H1 (cell line): ENCODE data around the gene CFAP97D1. TPM values are rescaled to one million over a fixed set of nuclear protein-coding genes. Genes with fewer than 3 reads are reported as not detected.

Experiments
- CTCF ChIA-PET: fragments of 300-600 bp; sonication (Branson Sonifier 250); formaldehyde crosslinking; loops from one replicate; lab custom pipeline; 2021; ENCODE audit not compliant: partially characterized antibody; lab: Charles Lee
- POLR2A ChIA-PET: fragments of 300-600 bp; sonication (Branson Sonifier 250); formaldehyde crosslinking; loops from one replicate; lab custom pipeline; 2021; ENCODE audit warnings: inconsistent platforms; ENCODE audit not compliant: partially characterized antibody; lab: Charles Lee
- DNase-seq, 2 experiments: peaks; one replicate each; pipeline versions ENCODE4 v3.0.0 to v3.0.0-alpha.2; 2010 to 2022; ENCODE audit warnings: low spot score in 2 of 2, low read depth in 1 of 2, mixed read lengths in 1 of 2
- FAIRE-seq: peaks from 2 replicates; lab custom pipeline; 2011; peaks lifted over from hg19 to GRCh38; lab: Jason Lieb, UNC
- H2AFZ ChIP-seq: 2 replicates; pipeline ENCODE4 v1.8.1; 2012; ENCODE audit warnings: low read length, inconsistent platforms
- H2AK5ac ChIP-seq: 2 replicates; pipeline ENCODE4 v1.6.1; 2013; ENCODE audit warnings: low read depth, low read length
- H2BK120ac ChIP-seq: replicated peaks from 2 replicates; pipeline ENCODE3; 2013; ENCODE audit warnings: low read depth, low read length, inconsistent platforms
- H2BK12ac ChIP-seq: 2 replicates; pipeline ENCODE4 v1.6.1; 2013; ENCODE audit warnings: low read depth, low read length
- H2BK15ac ChIP-seq: 2 replicates; pipeline ENCODE4 v1.6.1; 2013; ENCODE audit warnings: low read length
- H2BK20ac ChIP-seq: 2 replicates; pipeline ENCODE4 v1.6.1; 2013; ENCODE audit warnings: low read length
- H2BK5ac ChIP-seq: 2 replicates; pipeline ENCODE4 v1.6.1; 2013; ENCODE audit warnings: low read depth, low read length
- H3K14ac ChIP-seq: 2 replicates; pipeline ENCODE4 v1.6.1; 2013; ENCODE audit warnings: inconsistent platforms; ENCODE audit not compliant: insufficient read length
- H3K18ac ChIP-seq: 2 replicates; pipeline ENCODE4 v1.6.1; 2013; ENCODE audit warnings: low read length; ENCODE audit errors: extremely low read depth
- H3K23ac ChIP-seq: 2 replicates; pipeline ENCODE4 v1.6.1; 2013; ENCODE audit warnings: inconsistent platforms; ENCODE audit not compliant: insufficient read length
- H3K23me2 ChIP-seq: 2 replicates; pipeline ENCODE4 v1.6.1; 2013; ENCODE audit warnings: low read depth, low read length
- H3K27ac ChIP-seq: 2 replicates; pipeline ENCODE4 v1.6.1; 2011; ENCODE audit warnings: low read depth, low read length, inconsistent platforms
- H3K27me3 ChIP-seq, 4 experiments: replicated peaks in 1 of 4; 1 replicate in 1 of 4; 2 replicates in 3 of 4; pipeline versions ENCODE4 v1.6.1 to v1.8.1; 2011 to 2013; ENCODE audit warnings: low read length in 3 of 4, mild to moderate bottlenecking in 3 of 4, inconsistent platforms in 2 of 4, mixed read lengths in 2 of 4, moderate library complexity in 1 of 4; ENCODE audit not compliant: control insufficient read depth in 3 of 4, insufficient read depth in 3 of 4; ENCODE audit errors: extremely low read depth in 1 of 4
- H3K36me3 ChIP-seq, 4 experiments: 2 replicates each; pipeline versions ENCODE4 v1.6.1 to v1.8.1; 2011 to 2013; ENCODE audit warnings: mild to moderate bottlenecking in 4 of 4, low read length in 3 of 4, moderate library complexity in 2 of 4, control low read depth in 1 of 4, inconsistent platforms in 1 of 4; ENCODE audit not compliant: insufficient read depth in 4 of 4, control insufficient read depth in 2 of 4
- H3K4ac ChIP-seq: replicated peaks from 2 replicates; pipeline ENCODE3; 2013; ENCODE audit warnings: low read length, low read depth, mixed read lengths, inconsistent platforms; ENCODE audit not compliant: insufficient read length
- H3K4me1 ChIP-seq, 4 experiments: replicated peaks in 1 of 4; 1 replicate in 1 of 4; 2 replicates in 3 of 4; pipeline versions ENCODE4 v1.6.1 to v1.8.1; 2011 to 2013; ENCODE audit warnings: low read length in 3 of 4, inconsistent platforms in 2 of 4, mixed read lengths in 1 of 4; ENCODE audit not compliant: insufficient read depth in 4 of 4, control insufficient read depth in 3 of 4
- H3K4me2 ChIP-seq, 2 experiments: 2 replicates each; pipeline versions ENCODE4 v1.6.1 to v1.8.1; 2011 to 2013; ENCODE audit warnings: low read depth in 2 of 2, low read length in 2 of 2, control low read depth in 1 of 2, inconsistent platforms in 1 of 2, mild to moderate bottlenecking in 1 of 2; ENCODE audit not compliant: insufficient read depth in 1 of 2
- H3K4me3 ChIP-seq, 4 experiments: fragments of 200-600, 300-600 bp in 1 of 4; sonication (generic), shearing (Covaris generic), sonication (Bioruptor Twin) in 1 of 4; 2 replicates each; pipeline versions ENCODE4 v1.5.1 to v1.8.1; 2011 to 2016; ENCODE audit warnings: low read length in 4 of 4, low read depth in 3 of 4, control low read depth in 2 of 4, inconsistent platforms in 2 of 4, mild to moderate bottlenecking in 2 of 4, mixed read lengths in 1 of 4, moderate library complexity in 1 of 4; ENCODE audit not compliant: insufficient read depth in 2 of 4; ENCODE audit errors: extremely low read depth in 1 of 4
- H3K56ac ChIP-seq: replicated peaks from 2 replicates; pipeline ENCODE3; 2013; ENCODE audit warnings: low read depth, mild to moderate bottlenecking, mixed read lengths, low read length, inconsistent platforms; ENCODE audit not compliant: insufficient read length
- H3K79me1 ChIP-seq: 2 replicates; pipeline ENCODE4 v1.6.1; 2013; ENCODE audit warnings: low read depth, low read length, control low read depth
- H3K79me2 ChIP-seq, 2 experiments: 2 replicates each; pipeline versions ENCODE4 v1.6.1 to v1.8.1; 2012 to 2013; ENCODE audit warnings: low read length in 2 of 2, mild to moderate bottlenecking in 2 of 2, inconsistent platforms in 1 of 2; ENCODE audit not compliant: insufficient read depth in 2 of 2, control insufficient read depth in 1 of 2
- H3K9ac ChIP-seq, 4 experiments: replicated peaks in 1 of 4; 1 replicate in 1 of 4; 2 replicates in 3 of 4; pipeline versions ENCODE4 v1.6.1 to v1.8.1; 2011 to 2013; ENCODE audit warnings: low read depth in 3 of 4, low read length in 3 of 4, control low read depth in 2 of 4, mild to moderate bottlenecking in 2 of 4, moderate library complexity in 2 of 4, inconsistent platforms in 1 of 4; ENCODE audit errors: extremely low read depth in 1 of 4
- H3K9me3 ChIP-seq, 2 experiments: 2 replicates each; pipeline versions ENCODE4 v1.6.1 to v1.8.1; 2012 to 2013; ENCODE audit warnings: mild to moderate bottlenecking in 2 of 2, moderate library complexity in 2 of 2, control low read depth in 1 of 2, inconsistent platforms in 1 of 2, low read depth in 1 of 2, low read length in 1 of 2, mixed read lengths in 1 of 2; ENCODE audit not compliant: insufficient read depth in 2 of 2
- H4K20me1 ChIP-seq, 2 experiments: replicated peaks in 1 of 2; 2 replicates each; pipeline versions ENCODE3 to v1.8.1; 2011 to 2013; ENCODE audit warnings: inconsistent platforms in 2 of 2, low read length in 2 of 2, mild to moderate bottlenecking in 1 of 2; ENCODE audit not compliant: insufficient read depth in 2 of 2, control insufficient read depth in 1 of 2
- H4K5ac ChIP-seq: 2 replicates; pipeline ENCODE4 v1.6.1; 2013; ENCODE audit warnings: low read length, low read depth, mixed read lengths, inconsistent platforms; ENCODE audit not compliant: insufficient read length
- H4K8ac ChIP-seq: 2 replicates; pipeline ENCODE4 v1.8.0; 2013; ENCODE audit warnings: mild to moderate bottlenecking, moderate library complexity, low read length, inconsistent platforms; ENCODE audit not compliant: insufficient read depth; ENCODE audit errors: extremely low read depth
- H4K91ac ChIP-seq: replicated peaks from 2 replicates; pipeline ENCODE3; 2013; ENCODE audit warnings: low read length, mixed read lengths, inconsistent platforms; ENCODE audit not compliant: insufficient read length
- ASH2L ChIP-seq: fragments of 200-600, 300-600 bp; sonication (generic); IDR thresholded peaks from one replicate; pipeline ENCODE4 v1.7.1; 2017; ENCODE audit warnings: low read length
- BRCA1 ChIP-seq: IDR thresholded peaks from 2 replicates; pipeline ENCODE4 v1.6.1; 2012; ENCODE audit warnings: low read depth, low read length, improper control_type of control experiment
- CEBPB ChIP-seq: IDR thresholded peaks from 2 replicates; pipeline ENCODE4 v1.6.1; 2012; ENCODE audit warnings: low read depth, low read length
- CHD1 ChIP-seq: IDR thresholded peaks from 2 replicates; pipeline ENCODE4 v1.6.1; 2012; ENCODE audit warnings: low read depth, low read length, improper control_type of control experiment
- JUN ChIP-seq: IDR thresholded peaks from 2 replicates; pipeline ENCODE4 v1.6.1; 2011; ENCODE audit warnings: low read depth, mild to moderate bottlenecking, improper control_type of control experiment, low read length
- JUND ChIP-seq: IDR thresholded peaks from 2 replicates; pipeline ENCODE4 v1.6.1; 2011; ENCODE audit warnings: mild to moderate bottlenecking, improper control_type of control experiment, low read length
- KDM1A ChIP-seq: fragments of 200-600, 300-600 bp; sonication (generic); IDR thresholded peaks from 2 replicates; pipeline ENCODE4 v1.7.1; 2016; ENCODE audit warnings: mild to moderate bottlenecking, low read length, borderline replicate concordance
- MAX ChIP-seq: IDR thresholded peaks from 2 replicates; pipeline ENCODE4 v1.6.1; 2012; ENCODE audit warnings: inconsistent platforms
- PHF8 ChIP-seq: fragments of 200-600 bp; sonication (generic); conservative IDR thresholded peaks from 2 replicates; pipeline ENCODE4 v1.7.1; 2012; ENCODE audit warnings: low read depth, mild to moderate bottlenecking, inconsistent platforms, low read length, moderate library complexity
- SIN3A ChIP-seq, 2 experiments: IDR thresholded peaks in 1 of 2; conservative IDR thresholded peaks in 1 of 2; 2 replicates each; pipeline ENCODE4 v1.6.1; 2011 to 2012; ENCODE audit warnings: low read length in 2 of 2, improper control_type of control experiment in 1 of 2, low read depth in 1 of 2, mild to moderate bottlenecking in 1 of 2
- TAF7 ChIP-seq: optimal IDR thresholded peaks from 2 replicates; pipeline ENCODE3; 2011; ENCODE audit warnings: low read depth, mild to moderate bottlenecking, inconsistent platforms, low read length, moderate library complexity, borderline replicate concordance
- TEAD4 ChIP-seq: IDR thresholded peaks from 2 replicates; pipeline ENCODE4 v1.6.1; 2012; ENCODE audit warnings: low read depth, low read length, inconsistent platforms, mixed read lengths
- USF2 ChIP-seq: IDR thresholded peaks from 2 replicates; pipeline ENCODE4 v1.6.1; 2011; ENCODE audit warnings: low read length, improper control_type of control experiment
- whole genome bisulfite sequencing, 2 experiments: shearing (Covaris generic) in 1 of 2; methylation state at CpG; one replicate each; pipeline versions ENCODE4 v1.1.6 to v1.1.7; 2013 to 2015; ENCODE audit warnings: low lambda C conversion rate in 2 of 2, mixed read lengths in 2 of 2, inconsistent platforms in 1 of 2, low coverage in 1 of 2, missing lambda C conversion rate in 1 of 2; ENCODE audit not compliant: insufficient replicate concordance in 2 of 2, insufficient coverage in 1 of 2, insufficient read length in 1 of 2; ENCODE audit errors: extremely low coverage in 1 of 2, missing lambda C conversion rate in 1 of 2; 5-methylcytosine and 5-hydroxymethylcytosine counted together
- polyA plus RNA-seq, 7 experiments: library from polyadenylated mRNA; depleted of rRNA in 3 of 7; stranded (reverse) in 5 of 7; unstranded in 2 of 7; fragments of >200 nt in 5 of 7; fragments of 200-250 nt in 2 of 7; gene quantifications; 1 replicate in 5 of 7; 2 replicates in 1 of 7; 4 replicates in 1 of 7; pipeline versions ENCODE4 v1.2.1 to v1.2.3, GENCODE V29; 2011 to 2013; ENCODE audit warnings: missing spikeins in 2 of 7, mixed read lengths in 2 of 7
- total RNA-seq: library from RNA; stranded (reverse); fragmentation: NEBNext Ultra II Directional; extraction: Animal tissue kit (Norgen Biotek cat#: 25700); gene quantifications from 2 replicates; pipeline ENCODE4 v1.2.1, GENCODE V29; 2021

CFAP97D1 gene
- total and polyA plus RNA-seq, 2 of the 8 experiments (the other 6 are each of a cell fraction or from before 2014, with no cell fraction given) = 0.02 to 0.07 TPM

GRCh38 chr17:43813386-43813785 lies 33.2 kb downstream of the CFAP97D1 start:
- Histone ChIP-seq H3K18ac (no peak overlapping the region), H3K23me2 (no peaks in the 10 kb centered on the region), H3K4me1 (peaks cover 0 to 4% (median 1%) of the 10 kb centered on the region in 4 experiments; a peak in 1 of 7 replicates), H4K20me1 (peaks cover 0 to 1% of the 10 kb centered on the region in 2 experiments), H2AK5ac (no peak overlapping the region), H3K4me3 (no peak overlapping the region), H2BK20ac (no peak overlapping the region), H4K8ac (no peak overlapping the region), H3K14ac (no peak overlapping the region), H3K36me3 (no peaks in the 10 kb centered on the region), H3K79me2 (no peaks in the 10 kb centered on the region), H4K91ac (no peak overlapping the region), H3K23ac (no peak overlapping the region), H2AFZ (no peak overlapping the region), H3K4me2 (no peak overlapping the region), H3K4ac (no peak overlapping the region), H3K9ac (no peak overlapping the region), H2BK12ac (no peak overlapping the region), H2BK15ac (no peak overlapping the region), H2BK5ac (0 out of 2 replicates have a peak overlapping the region, but pooled peaks have one; percentile 6), H3K27me3 (no peaks in the 10 kb centered on the region), H3K56ac (no peak overlapping the region), H4K5ac (no peak overlapping the region), H3K27ac (no peak overlapping the region), H2BK120ac (no peak overlapping the region), H3K9me3 (no peaks in the 10 kb centered on the region), H3K79me1 (no peaks in the 10 kb centered on the region)
- DNase-seq = no peak
- 76% methylated on average over 3 of the region's 3 CpGs; no CpG with 5 or more reads in 1 of the 2 experiments for WGBS, 2 experiments
- CTCF ChIA-PET = interaction anchor here (1.0 to 3.1 kb wide), 7 partner anchors 21 to 46 kb away, joined by 3 to 20 read pairs (median 4); partner anchors contain the start of gene CD300LG
- POLR2A ChIA-PET = interaction anchor here (1.0 to 1.3 kb wide), 2 partner anchors 8 to 9 kb away, joined by 3 to 5 read pairs; no protein-coding TSS in a partner anchor
- FAIRE-seq = no peak
- TF ChIP-seq CEBPB = no peak
- no peak for TF ChIP-seq TAF7
- no peak for TF ChIP-seq MAX
- TF ChIP-seq BRCA1 = no peak
- TF ChIP-seq ASH2L = no peak
- no peak for TF ChIP-seq TEAD4
- no peak for TF ChIP-seq JUND
- no peak for TF ChIP-seq SIN3A (conservative IDR thresholded peaks at IDR 0.05 in 1 of 2, IDR thresholded peaks at IDR 0.05 in 1 of 2; ENCODE audit: low read depth in 1 of 2, low read length in 2 of 2)
- no peak for TF ChIP-seq JUN
- no peak for TF ChIP-seq KDM1A
- TF ChIP-seq USF2 = no peak
- no peak for TF ChIP-seq PHF8
- TF ChIP-seq CHD1 = no peak
